Measurements from ENCODE around the gene SPSB2.
A peak's percentile ranks its signal among the peaks of the same experiment; 100 is the strongest.

Gene SPSB2

GRCh38 chr12:6839482-6840201 lies 33.5 kb downstream of the SPSB2 start:
- DNase-seq (ENCODE audit: low read depth) = no peak
- H3K4me3 ChIP-seq (ENCODE audit: low read depth, low read length) = no peak overlapping the region

GRCh38 chr12:6838854-6839253 lies 34.2 kb downstream of the SPSB2 start:
- DNase-seq (ENCODE audit: low read depth) = no peak
- no peak overlapping the region for H3K4me3 ChIP-seq (ENCODE audit: low read depth, low read length)

- H3K4me3 ChIP-seq (ENCODE audit: low read depth, low read length) = no peak overlapping the region
- no peak for DNase-seq (ENCODE audit: low read depth)
Observed at GRCh38 chr12:6837370-6838060, 35.6 kb downstream of the SPSB2 start.

- H3K4me3 ChIP-seq (ENCODE audit: low read depth, low read length) = no peak overlapping the region
- no peak for DNase-seq (ENCODE audit: low read depth)
Observed at GRCh38 chr12:6836851-6837250, 36.3 kb downstream of the SPSB2 start.

GRCh38 chr12:6834873-6835272 lies 38.2 kb downstream of the SPSB2 start:
- H3K4me3 ChIP-seq (ENCODE audit: low read depth, low read length) = no peak overlapping the region
- no peak for DNase-seq (ENCODE audit: low read depth)

- DNase-seq (ENCODE audit: low read depth) = no peak
- no peak overlapping the region for H3K4me3 ChIP-seq (ENCODE audit: low read depth, low read length)
Observed at GRCh38 chr12:6834254-6834653, 38.8 kb downstream of the SPSB2 start.

- no peak overlapping the region for H3K4me3 ChIP-seq (ENCODE audit: low read depth, low read length)
- no peak for DNase-seq (ENCODE audit: low read depth)
Observed at GRCh38 chr12:6833189-6833890, 39.8 kb downstream of the SPSB2 start.

GRCh38 chr12:6832125-6832524 lies 41.0 kb downstream of the SPSB2 start:
- DNase-seq (ENCODE audit: low read depth) = no peak
- no peak overlapping the region for H3K4me3 ChIP-seq (ENCODE audit: low read depth, low read length)

GRCh38 chr12:6831450-6831995 lies 41.6 kb downstream of the SPSB2 start:
- DNase-seq (ENCODE audit: low read depth) = no peak
- no peak overlapping the region for H3K4me3 ChIP-seq (ENCODE audit: low read depth, low read length)

GRCh38 chr12:6830999-6831398 lies 42.1 kb downstream of the SPSB2 start:
- H3K4me3 ChIP-seq (ENCODE audit: low read depth, low read length) = no peak overlapping the region
- DNase-seq (ENCODE audit: low read depth) = no peak

- peak overlapping the region; percentile 97 for H3K4me3 ChIP-seq (ENCODE audit: low read depth, low read length)
- no peak for DNase-seq (ENCODE audit: low read depth)
Observed at GRCh38 chr12:6830286-6830890, 42.7 kb downstream of the SPSB2 start.

GRCh38 chr12:6829536-6830220 lies 43.4 kb downstream of the SPSB2 start:
- H3K4me3 ChIP-seq (ENCODE audit: low read depth, low read length) = peak overlapping the region; percentile 97
- DNase-seq (ENCODE audit: low read depth) = no peak

GRCh38 chr12:6828781-6829535 lies 44.1 kb downstream of the SPSB2 start:
- H3K4me3 ChIP-seq (ENCODE audit: low read depth, low read length) = peak overlapping the region; percentile 97
- no peak for DNase-seq (ENCODE audit: low read depth)

GRCh38 chr12:6827982-6828780 lies 44.9 kb downstream of the SPSB2 start, which contains the start of gene P3H3:
P3H3 (plus strand) TSS chr12:6828407; CDS start chr12:6828441, 34 bp downstream.
- no peak for DNase-seq (ENCODE audit: low read depth)
- peak within 1 kb of the TSS; percentile 97 for H3K4me3 ChIP-seq (ENCODE audit: low read depth, low read length)

- peak; percentile 62 for DNase-seq (ENCODE audit: low read depth)
- peak overlapping the region; percentile 31 for H3K4me3 ChIP-seq (ENCODE audit: low read depth, low read length)
Observed at GRCh38 chr12:6827437-6827911, 45.6 kb downstream of the SPSB2 start.

- no peak for DNase-seq (ENCODE audit: low read depth)
- no peak overlapping the region for H3K4me3 ChIP-seq (ENCODE audit: low read depth, low read length)
Observed at GRCh38 chr12:6826734-6827436, 46.2 kb downstream of the SPSB2 start.

GRCh38 chr12:6826125-6826733 lies 46.9 kb downstream of the SPSB2 start:
- no peak overlapping the region for H3K4me3 ChIP-seq (ENCODE audit: low read depth, low read length)
- no peak for DNase-seq (ENCODE audit: low read depth)

Measured in skeletal muscle cell (primary cell).